HEK293 (cell line): ENCODE results near the gene KCNMA1.

ENCODE experiments used
- CTCF ChIA-PET: fragments of 350-600 bp; formaldehyde crosslinking; extraction: SDS; loops from one replicate; lab custom pipeline; 2021; ENCODE audit warnings: antibody characterized with exemption; lab: Yijun Ruan, JAX
- POLR2A ChIA-PET: fragments of 300-600 bp; formaldehyde crosslinking; extraction: SDS; loops from one replicate; lab custom pipeline; 2020; ENCODE audit warnings: antibody characterized with exemption, inconsistent platforms; lab: Yijun Ruan, JAX
- H3K27ac ChIP-seq: fragments of 200-500 bp; sonication (Bioruptor generic); 2 replicates; pipeline ENCODE4 v1.5.1; 2014; ENCODE audit warnings: low read depth, low read length, control low read depth, inconsistent platforms; ENCODE audit errors: extremely low read depth
- H3K36me3 ChIP-seq, 2 experiments: fragments of 200-500 bp in 1 of 2; sonication (Bioruptor generic) in 1 of 2; 1 replicate in 1 of 2; 2 replicates in 1 of 2; pipeline ENCODE4 v1.5.1; 2014 to 2017; ENCODE audit warnings: inconsistent platforms in 2 of 2, low read length in 2 of 2; ENCODE audit not compliant: control insufficient read depth in 2 of 2, insufficient read depth in 1 of 2
- H3K4me1 ChIP-seq: fragments of 200-500 bp; sonication (Bioruptor generic); 2 replicates; pipeline ENCODE4 v1.5.1; 2014; ENCODE audit warnings: mild to moderate bottlenecking, low read length, inconsistent platforms; ENCODE audit not compliant: control insufficient read depth, insufficient read depth
- H3K4me3 ChIP-seq: 2 replicates; pipeline ENCODE4 v1.5.1; 2011; ENCODE audit warnings: low read depth, mild to moderate bottlenecking, control low read depth, low read length, moderate library complexity
- H3K9me3 ChIP-seq: fragments of 200-500 bp; sonication (Bioruptor generic); 2 replicates; pipeline ENCODE4 v1.5.1; 2014; ENCODE audit warnings: low read depth, low read length, inconsistent platforms; ENCODE audit not compliant: control insufficient read depth, insufficient read depth
- HOXD13 ChIP-seq: sonication (generic); formaldehyde crosslinking; IDR thresholded peaks from 2 replicates; pipeline ENCODE4 v1.8.0; 2022; ENCODE audit warnings: missing genetic modification reagents, borderline replicate concordance
- MEIS1 ChIP-seq: sonication (generic); formaldehyde crosslinking; IDR thresholded peaks from 2 replicates; pipeline ENCODE4 v1.8.1; 2022; ENCODE audit warnings: missing genetic modification reagents, mild to moderate bottlenecking, borderline replicate concordance
- MZF1 ChIP-seq: fragments of 450-650 bp; formaldehyde crosslinking; IDR thresholded peaks from 2 replicates; pipeline ENCODE4 v1.5.1; 2017; ENCODE audit warnings: missing biosample characterization, missing genetic modification characterization, borderline replicate concordance
- PRDM6 ChIP-seq: fragments of 450-650 bp; formaldehyde crosslinking; IDR thresholded peaks from 2 replicates; pipeline ENCODE4 v1.5.1; 2017; ENCODE audit warnings: missing biosample characterization, missing genetic modification characterization
- SP2 ChIP-seq: fragments of 450-650 bp; formaldehyde crosslinking; IDR thresholded peaks from 2 replicates; pipeline ENCODE4 v1.5.1; 2016; ENCODE audit warnings: missing biosample characterization, missing genetic modification characterization
- SP3 ChIP-seq: fragments of 450-650 bp; formaldehyde crosslinking; IDR thresholded peaks from 2 replicates; pipeline ENCODE4 v1.5.1; 2016; ENCODE audit warnings: missing biosample characterization, missing genetic modification characterization
- WT1 ChIP-seq: fragments of 450-650 bp; formaldehyde crosslinking; IDR thresholded peaks from 2 replicates; pipeline ENCODE4 v1.5.1; 2016; ENCODE audit warnings: missing biosample characterization, missing genetic modification characterization
- ZEB2 ChIP-seq: fragments of 450-650 bp; formaldehyde crosslinking; IDR thresholded peaks from 2 replicates; pipeline ENCODE4 v1.5.1; 2016; ENCODE audit warnings: missing biosample characterization, missing genetic modification characterization
- ZNF146 ChIP-seq: fragments of 450-650 bp; formaldehyde crosslinking; IDR thresholded peaks from 2 replicates; pipeline ENCODE4 v1.5.1; 2016; ENCODE audit warnings: missing biosample characterization, missing genetic modification characterization
- ZNF18 ChIP-seq: fragments of 450-650 bp; formaldehyde crosslinking; IDR thresholded peaks from 2 replicates; pipeline ENCODE4 v1.5.1; 2016; ENCODE audit warnings: missing biosample characterization, missing genetic modification characterization
- ZNF2 ChIP-seq: fragments of 450-650 bp; formaldehyde crosslinking; IDR thresholded peaks from 2 replicates; pipeline ENCODE4 v1.5.1; 2016; ENCODE audit warnings: missing biosample characterization, missing genetic modification characterization
- ZNF221 ChIP-seq: fragments of 450-650 bp; formaldehyde crosslinking; IDR thresholded peaks from 2 replicates; pipeline ENCODE4 v1.5.1; 2017; ENCODE audit warnings: missing biosample characterization, missing genetic modification characterization, borderline replicate concordance
- ZNF366 ChIP-seq: fragments of 450-650 bp; formaldehyde crosslinking; conservative IDR thresholded peaks from 2 replicates; pipeline ENCODE4 v1.5.1; 2016; ENCODE audit warnings: missing biosample characterization, missing genetic modification characterization
- ZNF585B ChIP-seq: fragments of 450-650 bp; formaldehyde crosslinking; IDR thresholded peaks from 2 replicates; pipeline ENCODE4 v1.5.1; 2016; ENCODE audit warnings: missing biosample characterization, missing genetic modification characterization
- ZNF660 ChIP-seq: fragments of 450-650 bp; IDR thresholded peaks from 2 replicates; pipeline ENCODE4 v1.5.1; 2018; ENCODE audit warnings: missing biosample characterization, mild to moderate bottlenecking, missing genetic modification characterization
- ZNF670 ChIP-seq: fragments of 450-650 bp; formaldehyde crosslinking; IDR thresholded peaks from 2 replicates; pipeline ENCODE4 v1.5.1; 2016; ENCODE audit warnings: missing biosample characterization, missing genetic modification characterization, low read depth
- ZNF677 ChIP-seq: fragments of 450-650 bp; IDR thresholded peaks from 2 replicates; pipeline ENCODE4 v1.5.0; 2018; ENCODE audit warnings: missing biosample characterization, mild to moderate bottlenecking, missing genetic modification characterization, moderate library complexity
- ZNF777 ChIP-seq: fragments of 450-650 bp; formaldehyde crosslinking; IDR thresholded peaks from 2 replicates; pipeline ENCODE4 v1.5.1; 2017; ENCODE audit warnings: missing biosample characterization, missing genetic modification characterization, borderline replicate concordance
- ZSCAN30 ChIP-seq: fragments of 450-650 bp; IDR thresholded peaks from 2 replicates; pipeline ENCODE4 v1.5.1; 2018; ENCODE audit warnings: missing biosample characterization, mild to moderate bottlenecking, missing genetic modification characterization, moderate library complexity

The KCNMA1 gene

GRCh38 chr10:77159538-77160110 is 478.0 kb downstream of the KCNMA1 start (continued):
- TF ChIP-seq SP3, result no peak
- TF ChIP-seq ZNF660 (tag by site-specific recombination), result no peak
- TF ChIP-seq MEIS1 (CRISPR knock-in tag), result no peak
- TF ChIP-seq ZEB2, result no peak
- TF ChIP-seq HOXD13 (CRISPR knock-in tag), result no peak

- Histone ChIP-seq H3K4me1 (peaks cover 4% of the 10 kb centered on the region; the same call in 1 of the 2 replicates), H3K4me3 (no peak overlapping the region), H3K9me3 (no peaks in the 10 kb centered on the region), H3K27ac (no peak overlapping the region), H3K36me3 (no peaks in the 10 kb centered on the region)
- ChIA-PET POLR2A (no interaction called here), CTCF (interaction anchor here (1.4 to 21.6 kb wide), 3 partner anchors 15 to 554 kb away, joined by 7 to 512 read pairs (median 14); partner anchors contain the start of gene KCNMA1)
- TF ChIP-seq ZNF2 (no peak), ZSCAN30 (tag by site-specific recombination) (no peak)
Observed at GRCh38 chr10:77158666-77159065, 478.9 kb downstream of the KCNMA1 start.

GRCh38 chr10:77157248-77158019 is 480.2 kb downstream of the KCNMA1 start:
- no peaks in the 10 kb centered on the region for H3K9me3 ChIP-seq
- POLR2A ChIA-PET, result no interaction called here
- no peak overlapping the region for H3K4me3 ChIP-seq
- no peaks in the 10 kb centered on the region for H3K4me1 ChIP-seq
- no peak for TF ChIP-seq PRDM6 (tag by site-specific recombination)
- TF ChIP-seq ZNF18 (tag by site-specific recombination), result no peak
- TF ChIP-seq ZNF677 (tag by site-specific recombination), result no peak
- TF ChIP-seq WT1 (tag by site-specific recombination), result no peak
- TF ChIP-seq ZNF146 (tag by site-specific recombination), result no peak
- TF ChIP-seq ZNF366 (tag by site-specific recombination), result no peak
- no peak for TF ChIP-seq ZNF585B
- no peak for TF ChIP-seq MZF1 (tag by site-specific recombination)
- no peak for TF ChIP-seq ZNF221 (tag by site-specific recombination)
- TF ChIP-seq ZNF777 (tag by site-specific recombination), result no peak
- TF ChIP-seq SP2 (tag by site-specific recombination), result no peak
- TF ChIP-seq ZNF670 (tag by site-specific recombination), result no peak
- no peaks in the 10 kb centered on the region for H3K36me3 ChIP-seq
- no peak overlapping the region for H3K27ac ChIP-seq
- CTCF ChIA-PET, result interaction anchor here (1.0 to 21.6 kb wide), 6 partner anchors 8 to 612 kb away, joined by 3 to 512 read pairs (median 6); partner anchors contain the start of gene KCNMA1
